Esophagus squamous epithelium (tissue), 5 donors: ENCODE measurements around the gene PARP6. TPM values are rescaled to one million over a fixed set of nuclear protein-coding genes. Genes with fewer than 3 reads are reported as not detected.

Source experiments
- DNase-seq: peaks from one replicate; lab custom pipeline; 2025; lab: John Stamatoyannopoulos, UW
- H3K27ac ChIP-seq, 4 donors: fragments of 200-600 bp; sonication (generic); one replicate each; pipeline ENCODE4 v1.5.1; 2016 to 2019; ENCODE audit warnings: mild to moderate bottlenecking in 1 of 4
- H3K27me3 ChIP-seq, 4 donors: fragments of 200-600 bp; sonication (generic); 1 replicate in 3 of 4; 2 replicates in 1 of 4; pipeline versions ENCODE4 v1.5.1 to v1.6.0; 2017 to 2021; ENCODE audit warnings: antibody characterized with exemption in 1 of 4
- H3K36me3 ChIP-seq, 3 donors: fragments of 200-600 bp; sonication (generic); one replicate each; pipeline ENCODE4 v1.5.1; 2016 to 2019
- H3K4me1 ChIP-seq, 3 donors: fragments of 200-600 bp; sonication (generic); one replicate each; pipeline ENCODE4 v1.5.1; 2017 to 2019
- H3K4me3 ChIP-seq, 4 donors: fragments of 200-600 bp; sonication (generic); 1 replicate in 3 of 4; 2 replicates in 1 of 4; pipeline ENCODE4 v1.5.1; 2016 to 2019; ENCODE audit warnings: mild to moderate bottlenecking in 2 of 4, moderate library complexity in 1 of 4
- H3K9me3 ChIP-seq, 3 donors: fragments of 200-600 bp; sonication (generic); one replicate each; pipeline ENCODE4 v1.5.1; 2016 to 2019
- CTCF ChIP-seq, 6 experiments: fragments of 450-650 bp in 4 of 6; fragments of 200-600 bp in 2 of 6; sonication (generic) in 2 of 6; IDR thresholded peaks; one replicate each; pipeline ENCODE4 v1.5.1; 2016 to 2019; ENCODE audit warnings: antibody characterized with exemption in 6 of 6, mild to moderate bottlenecking in 4 of 6, moderate library complexity in 4 of 6
- POLR2A ChIP-seq, 4 donors: fragments of 450-650 bp; IDR thresholded peaks; one replicate each; pipeline ENCODE4 v1.6.1; 2017; ENCODE audit warnings: antibody characterized with exemption in 4 of 4, mild to moderate bottlenecking in 4 of 4, moderate library complexity in 3 of 4
- WGBS, 2 donors: methylation state at CpG; one replicate each; pipeline ENCODE4 v1.1.5; 2018; 5-methylcytosine and 5-hydroxymethylcytosine counted together
- intact Hi-C: fragments of 100-400 bp; cut with DNase I; formaldehyde crosslinking; loops from one replicate; pipeline ENCODE4 v1.15.0; 2022
- total RNA-seq, 4 donors: library from RNA; depleted of rRNA; stranded (reverse); fragments of >200 nt; gene quantifications; one replicate each; pipeline ENCODE4 v1.1.0, GENCODE V29; 2016
- donor health status: DM: yes; HTN: yes; CAD: no.

PARP6 gene
- total RNA-seq, 4 donors from 2014 or later, result 12.2 to 62.2 (median 31.6) TPM

- intact Hi-C loops, result no loop called here
- WGBS, 2 donors, result 95 to 100% methylated on average over 1 of the region's 1 CpG
- no peaks in the 10 kb centered on the region for H3K4me1 ChIP-seq
- no peak overlapping the region for H3K27ac ChIP-seq
- no peaks in the 10 kb centered on the region for H3K9me3 ChIP-seq
- DNase-seq, result no peak
- H3K36me3 ChIP-seq, result peaks cover 7 to 100% (median 30%) of the 10 kb centered on the region in 3 donors
- no peak overlapping the region for H3K4me3 ChIP-seq
- TF ChIP-seq CTCF (IDR thresholded peaks at IDR 0.05), result no peak
- TF ChIP-seq POLR2A (IDR thresholded peaks at IDR 0.05), result no peak
- H3K27me3 ChIP-seq, result no peaks in the 10 kb centered on the region
Observed at GRCh38 chr15:72248514-72248913, 23.8 kb downstream of the PARP6 start.

- intact Hi-C loops, result no loop called here
- Histone ChIP-seq H3K27ac (no peak overlapping the region), H3K4me3 (no peak overlapping the region), H3K4me1 (peaks cover 0 to 4% (median 3%) of the 10 kb centered on the region in 3 donors), H3K27me3 (no peaks in the 10 kb centered on the region), H3K9me3 (no peaks in the 10 kb centered on the region), H3K36me3 (peaks cover 0 to 94% (median 13%) of the 10 kb centered on the region in 3 donors)
- no peak for TF ChIP-seq CTCF (IDR thresholded peaks at IDR 0.05)
- no peak for TF ChIP-seq POLR2A (IDR thresholded peaks at IDR 0.05)
- DNase-seq, result no peak
- WGBS, 2 donors, result 49 to 52% methylated on average over 2 of the region's 2 CpGs
Observed at GRCh38 chr15:72242775-72243370, 29.5 kb downstream of the PARP6 start.

GRCh38 chr15:72239652-72240051 is 32.7 kb downstream of the PARP6 start:
- H3K27me3 ChIP-seq, result no peaks in the 10 kb centered on the region
- no peak overlapping the region for H3K4me3 ChIP-seq
- intact Hi-C loops, result no loop called here
- H3K4me1 ChIP-seq, result peaks cover 7 to 21% (median 16%) of the 10 kb centered on the region in 3 donors
- H3K36me3 ChIP-seq, result peaks cover 0 to 62% (median 13%) of the 10 kb centered on the region in 3 donors
- DNase-seq, result no peak
- no peak overlapping the region for H3K27ac ChIP-seq
- no peak for TF ChIP-seq POLR2A (IDR thresholded peaks at IDR 0.05)
- no peaks in the 10 kb centered on the region for H3K9me3 ChIP-seq

- Histone ChIP-seq H3K27ac (peak overlapping the region in 1 of 4 donors; percentile 64), H3K27me3 (no peaks in the 10 kb centered on the region), H3K36me3 (peaks cover 0 to 51% (median 13%) of the 10 kb centered on the region in 3 donors), H3K9me3 (no peaks in the 10 kb centered on the region), H3K4me3 (no peak overlapping the region), H3K4me1 (peaks cover 7 to 21% (median 16%) of the 10 kb centered on the region in 3 donors)
- DNase-seq, result no peak
- intact Hi-C loops, result no loop called here
- TF ChIP-seq CTCF (IDR thresholded peaks at IDR 0.05) (no peak), POLR2A (IDR thresholded peaks at IDR 0.05) (no peak)
- 87 to 88% methylated on average over 3 of the region's 3 CpGs for WGBS, 2 donors
Observed at GRCh38 chr15:72238586-72238985, 33.8 kb downstream of the PARP6 start.

- Histone ChIP-seq H3K9me3 (no peaks in the 10 kb centered on the region), H3K36me3 (peaks cover 0 to 44% (median 13%) of the 10 kb centered on the region in 3 donors), H3K27me3 (no peaks in the 10 kb centered on the region), H3K4me1 (peaks cover 7 to 26% (median 16%) of the 10 kb centered on the region in 3 donors), H3K4me3 (no peak overlapping the region), H3K27ac (peak overlapping the region; percentile 64 to 83 (median 80))
- no peak for DNase-seq
- 73 to 86% methylated on average over 1 of the region's 1 CpG for WGBS, 2 donors
- intact Hi-C loops, result no loop called here
- TF ChIP-seq CTCF (IDR thresholded peaks at IDR 0.05) (no peak), POLR2A (IDR thresholded peaks at IDR 0.05) (no peak)
Observed at GRCh38 chr15:72237853-72238224, 34.5 kb downstream of the PARP6 start.
